ENCODE measurements around the gene RGL3. TPM values are rescaled to one million over a fixed set of nuclear protein-coding genes. Genes with fewer than 3 reads are reported as not detected.
"Not testable (repeated sequence)": the region's sequence is repeated elsewhere in the genome, so short reads cannot be mapped to it uniquely, and the experiment has no call there.

Gene RGL3
- total RNA-seq, 1 experiment from 2014 or later: 22.6 TPM

GRCh38 chr19:11456659-11457058 is 37.5 kb upstream of the RGL3 start:
- Histone ChIP-seq H3K9me3 (ENCODE audit: control insufficient read depth, insufficient read depth, low read depth, low read length) (no peaks in the 10 kb centered on the region), H3K27me3 (ENCODE audit: control insufficient read depth, insufficient read depth, low read length) (no peaks in the 10 kb centered on the region), H3K36me3 (ENCODE audit: control insufficient read depth, insufficient read depth, low read length) (no peaks in the 10 kb centered on the region), H3K4me1 (ENCODE audit: control insufficient read depth, insufficient read depth, low read length) (no peaks in the 10 kb centered on the region), H3K27ac (ENCODE audit: low read length) (no peak overlapping the region), H3K4me3 (ENCODE audit: low read depth in 2 of 2, low read length in 2 of 2) (no peak overlapping the region)
- in situ Hi-C loops (cut with HindIII; ENCODE audit: low pct_unique_long_range_greater_than_20kb, low sequenced_read_pairs): no loop called here
- no TSS peak for BruUV-seq (replicated peaks)
- ChIA-PET CTCF (no interaction called here), POLR2A (no interaction called here)
- DNase-seq (ENCODE audit: low read depth, low spot score): no peak
- ATAC-seq: no peak
- TF ChIP-seq SIN3A (IDR thresholded peaks at IDR 0.05; ENCODE audit: borderline replicate concordance, insufficient read depth, low read depth, low read length): no peak
- no peak for TF ChIP-seq REST (IDR thresholded peaks at IDR 0.05; ENCODE audit: insufficient read depth in 1 of 2, low read depth in 2 of 2, low read length in 1 of 2)
- TF ChIP-seq CTCF (IDR thresholded peaks at IDR 0.05): no peak
- TF ChIP-seq POLR2AphosphoS5 (IDR thresholded peaks at IDR 0.05; ENCODE audit: low read depth, low read length): no peak
- intact Hi-C loops (cut with micrococcal nuclease; ENCODE audit: unreplicated experiment): no loop called here

- H3K36me3 ChIP-seq (ENCODE audit: control insufficient read depth, insufficient read depth, low read length); ATAC-seq; BruUV-seq (replicated peaks); intact Hi-C loops (cut with micrococcal nuclease; ENCODE audit: unreplicated experiment); H3K27me3 ChIP-seq (ENCODE audit: control insufficient read depth, insufficient read depth, low read length); CTCF ChIA-PET; H3K27ac ChIP-seq (ENCODE audit: low read length); in situ Hi-C loops (cut with HindIII; ENCODE audit: low pct_unique_long_range_greater_than_20kb, low sequenced_read_pairs); H3K9me3 ChIP-seq (ENCODE audit: control insufficient read depth, insufficient read depth, low read depth, low read length); H3K4me3 ChIP-seq (ENCODE audit: low read depth in 2 of 2, low read length in 2 of 2); POLR2A ChIA-PET; DNase-seq (ENCODE audit: low read depth, low spot score); H3K4me1 ChIP-seq (ENCODE audit: control insufficient read depth, insufficient read depth, low read length): not testable (repeated sequence)
Observed at GRCh38 chr19:11455233-11455554, 36.1 kb upstream of the RGL3 start.

DNA sequence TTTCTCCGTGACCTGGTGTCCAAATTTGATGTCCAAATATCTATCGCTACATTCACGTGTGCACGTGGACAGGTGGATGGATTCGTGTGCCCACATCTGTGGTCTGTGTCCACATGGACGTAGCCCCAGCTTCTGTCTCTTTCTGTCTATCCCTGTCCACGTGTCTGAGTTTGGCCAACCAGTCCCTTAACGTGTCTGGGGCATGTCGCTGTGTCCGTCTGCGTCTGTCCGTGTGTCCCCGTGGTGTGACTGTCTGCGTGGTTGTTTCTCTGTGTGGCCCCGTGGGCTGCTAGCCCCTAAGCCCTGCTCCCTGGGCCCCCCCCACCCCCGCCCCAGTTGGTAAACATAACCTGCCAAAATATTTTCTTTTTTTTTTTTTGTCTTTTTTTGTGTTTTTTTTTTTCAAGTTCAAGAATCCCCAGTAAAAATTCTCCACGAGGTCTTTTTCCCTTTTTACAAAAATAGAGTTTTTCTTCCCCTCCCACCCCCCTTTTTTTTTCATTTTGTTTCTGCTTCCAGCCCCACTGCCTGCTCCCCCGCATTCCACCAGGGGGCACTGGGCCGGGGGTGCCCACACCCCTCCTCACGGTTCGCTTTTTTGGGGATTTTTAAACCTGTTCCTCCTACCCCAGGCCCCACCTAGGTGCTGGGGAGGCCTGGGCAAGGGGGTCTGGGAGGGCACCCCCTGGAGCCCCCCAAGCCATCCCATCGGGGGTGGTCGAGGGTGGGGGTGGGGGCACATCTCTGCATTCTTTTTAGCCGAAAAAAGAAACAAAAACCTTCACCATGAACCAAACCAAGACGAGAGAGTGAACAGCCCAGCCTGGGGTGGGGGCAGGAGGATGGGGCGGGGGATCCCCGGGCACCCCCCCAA is 34.6 kb upstream of the RGL3 start:
- in situ Hi-C loops (cut with HindIII; ENCODE audit: low pct_unique_long_range_greater_than_20kb, low sequenced_read_pairs) (no loop called here), intact Hi-C loops (cut with micrococcal nuclease; ENCODE audit: unreplicated experiment) (no loop called here)
- TF ChIP-seq POLR2AphosphoS5 (IDR thresholded peaks at IDR 0.05; ENCODE audit: low read depth, low read length) (no peak), TCF7L2 (IDR thresholded peaks at IDR 0.05; ENCODE audit: low read depth, low read length) (no peak), CTCF (IDR thresholded peaks at IDR 0.05) (peak; percentile 64), REST (IDR thresholded peaks at IDR 0.05; ENCODE audit: insufficient read depth in 1 of 2, low read depth in 2 of 2, low read length in 1 of 2) (no peak)
- H3K27me3 ChIP-seq (ENCODE audit: control insufficient read depth, insufficient read depth, low read length): no peaks in the 10 kb centered on the region
- ChIA-PET POLR2A (no interaction called here), CTCF (no interaction called here)
- H3K4me3 ChIP-seq (ENCODE audit: low read depth in 2 of 2, low read length in 2 of 2): no peak overlapping the region
- DNase-seq (ENCODE audit: low read depth, low spot score) (no peak), ATAC-seq (no peak)
- no TSS peak for BruUV-seq (replicated peaks)
- no peaks in the 10 kb centered on the region for H3K36me3 ChIP-seq (ENCODE audit: control insufficient read depth, insufficient read depth, low read length)
- no peaks in the 10 kb centered on the region for H3K9me3 ChIP-seq (ENCODE audit: control insufficient read depth, insufficient read depth, low read depth, low read length)
- no peaks in the 10 kb centered on the region for H3K4me1 ChIP-seq (ENCODE audit: control insufficient read depth, insufficient read depth, low read length)
- no peak overlapping the region for H3K27ac ChIP-seq (ENCODE audit: low read length)
